Prostate gland (tissue), 2 donors: Measurements from ENCODE around the gene GATC.

ENCODE experiments used
- CTCF ChIP-seq, 4 experiments: fragments of 200-600 bp in 2 of 4; fragments of 450-650 bp in 2 of 4; sonication (generic) in 2 of 4; IDR thresholded peaks; 1 replicate in 3 of 4; 2 replicates in 1 of 4; pipeline ENCODE4 v1.5.1; 2016 to 2019; ENCODE audit warnings: antibody characterized with exemption in 4 of 4, mild to moderate bottlenecking in 2 of 4, moderate library complexity in 2 of 4
- POLR2A ChIP-seq: fragments of 450-650 bp; IDR thresholded peaks from one replicate; pipeline ENCODE4 v1.6.1; 2016; ENCODE audit warnings: antibody characterized with exemption, mild to moderate bottlenecking
- POLR2AphosphoS5 ChIP-seq: sonication (generic); formaldehyde crosslinking; IDR thresholded peaks from one replicate; pipeline ENCODE4 v1.6.1; 2017; ENCODE audit warnings: antibody characterized with exemption

GRCh38 chr12:120455302-120455701 is 9.1 kb downstream of the GATC start:
- TF ChIP-seq POLR2AphosphoS5 (no peak), CTCF (IDR thresholded peaks at IDR 0.05) (no peak), POLR2A (no peak)
